Endothelial cell of umbilical vein (primary cell): ENCODE results near the gene FLRT1.

Source experiments
- EZH2 ChIP-seq: IDR thresholded peaks from 2 replicates; pipeline ENCODE4 v1.6.1; 2012; ENCODE audit warnings: borderline replicate concordance, low read depth, mild to moderate bottlenecking, moderate library complexity, low read length, inconsistent platforms; ENCODE audit not compliant: severe bottlenecking
- FOS ChIP-seq: IDR thresholded peaks from 2 replicates; pipeline ENCODE4 v1.6.1; 2011; ENCODE audit warnings: mild to moderate bottlenecking, low read length, moderate library complexity, borderline replicate concordance; ENCODE audit not compliant: insufficient read depth
- GATA2 ChIP-seq: IDR thresholded peaks from 2 replicates; pipeline ENCODE4 v1.7.0; 2011; ENCODE audit warnings: low read depth, mild to moderate bottlenecking, moderate library complexity, mixed read lengths, low read length; ENCODE audit not compliant: insufficient read length, insufficient read depth
- JUN ChIP-seq: IDR thresholded peaks from 2 replicates; pipeline ENCODE4 v1.6.1; 2011; ENCODE audit warnings: borderline replicate concordance, low read depth; ENCODE audit not compliant: insufficient read length, insufficient read depth
- MAX ChIP-seq: IDR thresholded peaks from 2 replicates; pipeline ENCODE4 v1.6.1; 2011; ENCODE audit not compliant: insufficient read depth, insufficient read length
- MYC ChIP-seq: IDR thresholded peaks from one replicate; pipeline ENCODE4 v1.6.1; 2011; ENCODE audit warnings: mild to moderate bottlenecking, low read depth, low read length
- POLR2A ChIP-seq: IDR thresholded peaks from 2 replicates; pipeline ENCODE4 v1.6.1; 2012; ENCODE audit warnings: low read depth, mild to moderate bottlenecking, control low read depth, low read length
- POLR2AphosphoS5 ChIP-seq: IDR thresholded peaks from 2 replicates; pipeline ENCODE4 v1.6.1; 2012; ENCODE audit warnings: low read depth, mild to moderate bottlenecking, control low read depth, low read length, moderate library complexity; ENCODE audit not compliant: insufficient read depth
- TF ChIP-seq, protein P1 (sequence below), 2 donors: IDR thresholded peaks; 1 replicate in 1 of 2; 2 replicates in 1 of 2; pipeline ENCODE4 v1.5.1; 2011; ENCODE audit warnings: low read length in 2 of 2, mild to moderate bottlenecking in 2 of 2, moderate library complexity in 2 of 2, control low read depth in 1 of 2, inconsistent platforms in 1 of 2, low read depth in 1 of 2; ENCODE audit not compliant: insufficient read depth in 1 of 2; ENCODE audit errors: extremely low read depth in 1 of 2

DNA sequence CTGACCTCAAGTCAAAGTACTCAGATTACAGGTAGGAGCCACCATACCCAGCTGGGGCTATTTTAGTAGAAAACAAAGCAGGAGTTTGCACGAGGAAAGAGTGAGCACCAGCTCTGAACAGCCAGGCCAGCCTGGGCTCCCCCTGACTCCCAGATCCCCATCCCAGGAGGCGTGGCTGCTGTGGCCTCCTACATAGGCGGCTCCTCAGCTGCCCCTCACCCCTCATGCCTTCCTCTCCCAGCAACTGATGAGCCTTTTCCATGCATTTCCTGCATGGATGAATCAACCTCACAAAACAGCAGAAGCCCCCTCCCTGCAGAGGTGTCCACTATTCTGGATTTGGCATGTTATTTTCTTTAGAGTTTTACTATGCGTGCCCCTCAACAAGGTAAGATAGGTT is 10.5 kb upstream of the FLRT1 start:
- TF ChIP-seq POLR2AphosphoS5 (no peak), MAX (no peak), EZH2 (no peak), POLR2A (no peak), MYC (no peak), JUN (no peak), FOS (no peak), GATA2 (no peak)
- TF ChIP-seq, protein P1, sequence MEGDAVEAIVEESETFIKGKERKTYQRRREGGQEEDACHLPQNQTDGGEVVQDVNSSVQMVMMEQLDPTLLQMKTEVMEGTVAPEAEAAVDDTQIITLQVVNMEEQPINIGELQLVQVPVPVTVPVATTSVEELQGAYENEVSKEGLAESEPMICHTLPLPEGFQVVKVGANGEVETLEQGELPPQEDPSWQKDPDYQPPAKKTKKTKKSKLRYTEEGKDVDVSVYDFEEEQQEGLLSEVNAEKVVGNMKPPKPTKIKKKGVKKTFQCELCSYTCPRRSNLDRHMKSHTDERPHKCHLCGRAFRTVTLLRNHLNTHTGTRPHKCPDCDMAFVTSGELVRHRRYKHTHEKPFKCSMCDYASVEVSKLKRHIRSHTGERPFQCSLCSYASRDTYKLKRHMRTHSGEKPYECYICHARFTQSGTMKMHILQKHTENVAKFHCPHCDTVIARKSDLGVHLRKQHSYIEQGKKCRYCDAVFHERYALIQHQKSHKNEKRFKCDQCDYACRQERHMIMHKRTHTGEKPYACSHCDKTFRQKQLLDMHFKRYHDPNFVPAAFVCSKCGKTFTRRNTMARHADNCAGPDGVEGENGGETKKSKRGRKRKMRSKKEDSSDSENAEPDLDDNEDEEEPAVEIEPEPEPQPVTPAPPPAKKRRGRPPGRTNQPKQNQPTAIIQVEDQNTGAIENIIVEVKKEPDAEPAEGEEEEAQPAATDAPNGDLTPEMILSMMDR (IDR thresholded peaks at IDR 0.05; ENCODE audit: extremely low read depth in 1 of 2, insufficient read depth in 1 of 2, low read depth in 1 of 2, low read length in 2 of 2), result no peak
